ACC112 (cell line): ENCODE measurements around the gene PGLYRP2.
"Not testable (repeated sequence)": the region's sequence is repeated elsewhere in the genome, so short reads cannot be mapped to it uniquely, and the experiment has no call there.

Experiments used
- H2AFZ ChIP-seq: fragments of 200-600 bp; sonication (generic); one replicate; pipeline ENCODE4 v1.6.0; 2017; ENCODE audit warnings: antibody characterized with exemption, low read length; ENCODE audit not compliant: unreplicated experiment
- H3K27ac ChIP-seq: fragments of 200-600 bp; sonication (generic); 2 replicates; pipeline ENCODE4 v1.5.1; 2014; ENCODE audit warnings: low read depth, mild to moderate bottlenecking, antibody characterized with exemption, low read length, moderate library complexity
- H3K27me3 ChIP-seq: fragments of 200-600 bp; sonication (generic); 2 replicates; pipeline ENCODE4 v1.6.1; 2014; ENCODE audit warnings: mild to moderate bottlenecking, antibody characterized with exemption, low read length, moderate library complexity, mixed read lengths; ENCODE audit not compliant: insufficient read depth
- H3K36me3 ChIP-seq: fragments of 200-600 bp; sonication (generic); 2 replicates; pipeline ENCODE4 v1.6.1; 2016; ENCODE audit warnings: mild to moderate bottlenecking, antibody characterized with exemption, low read length, moderate library complexity, mixed read lengths; ENCODE audit not compliant: insufficient read depth
- H3K4me1 ChIP-seq: fragments of 200-600 bp; sonication (generic); one replicate; pipeline ENCODE4 v1.6.1; 2016; ENCODE audit warnings: low read length, mixed read lengths; ENCODE audit not compliant: insufficient read depth, unreplicated experiment, control insufficient read depth
- H3K4me3 ChIP-seq: fragments of 200-600 bp; sonication (generic); 2 replicates; pipeline ENCODE4 v1.5.1; 2014; ENCODE audit warnings: mild to moderate bottlenecking, low read depth, low read length
- H3K79me2 ChIP-seq: fragments of 200-600 bp; sonication (generic); one replicate; pipeline ENCODE4 v1.6.0; 2016; ENCODE audit warnings: low read length; ENCODE audit not compliant: control insufficient read depth, unreplicated experiment, insufficient read depth

Gene PGLYRP2, protein sequence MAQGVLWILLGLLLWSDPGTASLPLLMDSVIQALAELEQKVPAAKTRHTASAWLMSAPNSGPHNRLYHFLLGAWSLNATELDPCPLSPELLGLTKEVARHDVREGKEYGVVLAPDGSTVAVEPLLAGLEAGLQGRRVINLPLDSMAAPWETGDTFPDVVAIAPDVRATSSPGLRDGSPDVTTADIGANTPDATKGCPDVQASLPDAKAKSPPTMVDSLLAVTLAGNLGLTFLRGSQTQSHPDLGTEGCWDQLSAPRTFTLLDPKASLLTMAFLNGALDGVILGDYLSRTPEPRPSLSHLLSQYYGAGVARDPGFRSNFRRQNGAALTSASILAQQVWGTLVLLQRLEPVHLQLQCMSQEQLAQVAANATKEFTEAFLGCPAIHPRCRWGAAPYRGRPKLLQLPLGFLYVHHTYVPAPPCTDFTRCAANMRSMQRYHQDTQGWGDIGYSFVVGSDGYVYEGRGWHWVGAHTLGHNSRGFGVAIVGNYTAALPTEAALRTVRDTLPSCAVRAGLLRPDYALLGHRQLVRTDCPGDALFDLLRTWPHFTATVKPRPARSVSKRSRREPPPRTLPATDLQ

DNA sequence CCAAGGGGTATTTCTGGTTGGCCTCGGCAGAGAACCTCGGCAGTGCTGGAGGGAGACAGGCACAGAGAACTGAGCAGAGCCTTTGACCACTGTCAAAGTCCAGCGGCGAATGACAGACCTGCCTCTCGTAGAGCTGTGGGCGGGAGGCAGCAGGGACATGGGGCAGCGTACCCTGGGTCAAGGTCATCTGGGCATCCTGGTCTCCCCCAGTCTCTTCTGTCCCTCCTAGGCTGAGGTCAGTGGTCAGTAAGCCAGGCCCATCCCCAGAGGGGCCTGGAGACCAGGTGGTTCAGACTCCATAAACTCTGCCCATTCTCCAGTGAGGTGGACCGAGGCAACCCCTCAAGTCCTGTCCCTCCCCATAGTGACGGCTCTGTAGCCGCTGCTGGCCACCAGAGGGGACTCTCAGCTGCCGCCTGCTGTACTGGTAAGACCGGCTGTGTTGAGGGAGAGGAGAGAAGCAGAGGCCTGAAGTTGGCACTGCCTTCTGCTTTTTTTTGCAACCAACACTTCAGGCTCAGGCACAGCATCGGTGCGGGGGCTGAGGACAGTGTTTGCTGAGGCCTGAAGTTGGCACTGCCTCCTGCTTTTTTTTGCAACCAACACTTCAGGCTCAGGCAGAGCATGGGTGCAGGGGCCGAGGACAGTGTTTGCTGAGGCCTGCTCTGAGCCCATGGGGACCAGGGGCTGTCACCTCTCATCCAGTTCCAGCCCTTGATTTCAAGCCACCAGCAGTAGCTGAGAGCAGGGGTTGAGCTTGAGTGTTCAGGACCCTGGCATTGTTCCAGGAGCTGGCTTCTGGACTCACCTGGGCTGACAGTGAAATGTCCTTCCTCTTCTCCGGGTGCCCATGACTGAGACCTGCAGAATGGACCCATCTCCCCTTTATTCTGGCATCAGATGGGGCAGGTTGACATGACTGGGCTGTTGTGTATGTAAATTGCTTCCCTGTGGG, at the start of gene PGLYRP2:
Gene PGLYRP2, minus strand, starts transcription at position 111 of the 955 bp plus-strand sequence. CDS start 130 bp downstream, outside the sequence.
- no peak within 1 kb of the TSS for H3K4me3 ChIP-seq
- no peaks in the 10 kb centered on the region for H3K36me3 ChIP-seq
- no peaks in the 10 kb centered on the region for H3K4me1 ChIP-seq
- H3K79me2 ChIP-seq: no peaks in the 10 kb centered on the region
- H3K27me3 ChIP-seq: no peaks in the 10 kb centered on the region
- H2AFZ ChIP-seq: no peak within 1 kb of the TSS
- H3K27ac ChIP-seq: no peak within 1 kb of the TSS

DNA sequence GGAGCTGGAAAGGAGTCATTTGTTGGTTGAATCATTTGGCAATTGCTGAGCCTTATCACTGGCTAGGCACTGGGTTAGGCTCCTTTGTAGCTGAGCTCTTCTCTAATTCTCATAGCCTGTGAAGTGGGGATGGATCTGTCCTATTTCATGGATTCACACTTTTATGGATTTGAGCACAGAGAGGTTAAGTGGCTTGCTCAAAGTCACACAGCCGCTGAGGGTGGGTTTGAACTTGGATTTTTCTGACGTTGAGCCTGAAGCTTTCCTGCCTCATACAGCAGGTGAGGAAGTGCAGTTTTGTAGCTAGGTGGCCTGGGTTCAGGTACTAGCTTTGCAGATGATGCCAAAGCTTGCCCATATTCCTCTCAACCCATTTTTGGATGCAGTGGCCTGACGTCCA, 48.4 kb upstream of the PGLYRP2 start:
- H3K27ac ChIP-seq: no peak overlapping the region
- peaks cover 3% of the 10 kb centered on the region; the same call in 1 of the 2 replicates for H3K27me3 ChIP-seq
- H3K79me2 ChIP-seq: no peaks in the 10 kb centered on the region
- H3K4me1 ChIP-seq: no peaks in the 10 kb centered on the region
- H3K36me3 ChIP-seq: no peaks in the 10 kb centered on the region
- no peak overlapping the region for H2AFZ ChIP-seq
- no peak overlapping the region for H3K4me3 ChIP-seq

DNA sequence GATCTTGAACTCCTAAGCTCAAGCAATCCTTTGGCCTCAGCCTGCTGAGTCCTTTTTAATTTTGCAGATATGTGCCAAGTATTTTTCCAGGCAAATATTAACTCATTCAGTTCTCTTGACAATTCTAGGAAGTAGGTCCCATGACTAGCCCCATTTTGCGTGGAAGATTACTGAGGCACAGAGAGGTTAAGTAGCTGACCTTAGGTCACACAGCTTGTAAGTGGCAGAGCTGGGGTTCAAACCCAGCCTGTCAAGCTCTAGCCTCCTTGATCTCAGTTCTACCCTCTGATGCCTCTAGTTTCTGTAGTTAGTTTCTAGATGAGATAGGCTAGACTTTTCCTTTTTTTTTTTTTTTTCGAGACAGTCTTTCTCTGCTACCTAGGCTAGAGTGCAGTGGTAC, 47.1 kb upstream of the PGLYRP2 start:
- peaks cover 3% of the 10 kb centered on the region; the same call in 1 of the 2 replicates for H3K27me3 ChIP-seq
- no peaks in the 10 kb centered on the region for H3K4me1 ChIP-seq
- H3K27ac ChIP-seq: no peak overlapping the region
- no peak overlapping the region for H2AFZ ChIP-seq
- no peaks in the 10 kb centered on the region for H3K79me2 ChIP-seq
- H3K36me3 ChIP-seq: no peaks in the 10 kb centered on the region
- no peak overlapping the region for H3K4me3 ChIP-seq

DNA sequence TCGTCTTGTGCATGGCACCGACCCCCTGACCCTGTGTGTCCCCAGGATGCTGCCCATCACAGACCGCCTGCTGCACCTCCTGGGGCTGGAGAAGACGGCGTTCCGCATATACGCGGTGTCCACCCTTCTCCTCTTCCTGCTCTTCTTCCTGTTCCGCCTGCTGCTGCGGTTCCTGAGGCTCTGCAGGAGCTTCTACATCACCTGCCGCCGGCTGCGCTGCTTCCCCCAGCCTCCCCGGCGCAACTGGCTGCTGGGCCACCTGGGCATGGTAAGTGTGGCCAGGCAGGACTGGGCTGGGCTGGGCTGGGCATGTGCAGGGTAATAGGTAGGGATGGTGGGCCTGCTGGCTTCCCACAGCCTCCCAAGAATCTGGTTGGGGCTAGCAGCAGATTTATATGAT, 46.0 kb upstream of the PGLYRP2 start:
- Histone ChIP-seq H3K4me1 (no peaks in the 10 kb centered on the region), H3K4me3 (no peak overlapping the region), H3K79me2 (no peaks in the 10 kb centered on the region), H2AFZ (no peak overlapping the region), H3K36me3 (no peaks in the 10 kb centered on the region), H3K27ac (no peak overlapping the region), H3K27me3 (0 out of 2 replicates have a peak, but pooled peaks cover 3% of the 10 kb centered on the region)

DNA sequence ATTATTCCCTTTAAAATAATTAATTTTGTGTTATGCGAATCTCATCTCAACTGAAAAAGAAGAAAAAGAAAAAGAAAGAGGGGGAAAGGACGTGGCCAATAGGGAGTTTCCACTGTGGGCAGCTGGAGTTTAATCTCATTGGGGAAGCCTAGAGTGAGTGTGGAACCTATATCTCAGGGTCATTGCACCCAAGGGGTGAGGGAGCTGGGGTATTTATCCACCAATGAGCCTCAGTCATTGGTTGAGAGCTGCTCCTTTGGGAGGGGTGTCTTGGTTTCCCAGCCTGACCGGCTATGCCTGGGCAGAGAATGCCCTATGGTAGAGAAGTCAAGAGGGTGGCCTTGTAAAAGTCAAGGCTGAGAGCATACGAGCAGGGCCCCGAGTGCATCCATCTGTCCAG, 45.5 kb upstream of the PGLYRP2 start:
- H3K36me3 ChIP-seq: no peaks in the 10 kb centered on the region
- no peak overlapping the region for H3K27ac ChIP-seq
- H3K4me1 ChIP-seq: no peaks in the 10 kb centered on the region
- no peak overlapping the region for H2AFZ ChIP-seq
- H3K27me3 ChIP-seq: 0 out of 2 replicates have a peak, but pooled peaks cover 3% of the 10 kb centered on the region
- no peaks in the 10 kb centered on the region for H3K79me2 ChIP-seq
- H3K4me3 ChIP-seq: no peak overlapping the region

DNA sequence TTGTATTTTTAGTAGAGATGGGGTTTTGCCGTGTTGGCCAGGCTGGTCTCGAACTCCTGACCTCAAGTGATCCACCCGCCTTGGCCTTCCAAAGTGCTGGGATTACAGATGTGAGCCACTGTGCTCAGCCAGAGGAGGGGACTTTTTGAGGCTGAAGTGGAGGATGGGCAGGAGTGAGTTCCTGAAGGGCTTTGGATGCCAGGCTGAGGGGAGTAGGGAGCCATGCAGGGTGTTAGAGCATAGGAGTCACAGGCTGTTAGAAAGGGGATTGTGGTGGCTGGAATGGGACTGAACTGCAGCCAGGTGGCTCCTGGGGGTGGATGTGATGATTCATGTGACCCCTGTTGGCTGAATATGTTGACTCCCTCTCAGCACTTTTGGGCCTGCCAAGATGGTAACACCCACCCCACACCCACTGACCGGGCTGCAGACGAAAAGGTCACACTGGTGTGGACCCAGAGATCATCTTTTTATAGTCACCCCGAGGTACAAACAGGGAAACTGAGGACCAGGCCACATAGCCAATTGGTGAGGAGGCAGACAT, 40.2 kb upstream of the PGLYRP2 start:
- peaks cover 3% of the 10 kb centered on the region; the same call in 1 of the 2 replicates for H3K27me3 ChIP-seq

DNA sequence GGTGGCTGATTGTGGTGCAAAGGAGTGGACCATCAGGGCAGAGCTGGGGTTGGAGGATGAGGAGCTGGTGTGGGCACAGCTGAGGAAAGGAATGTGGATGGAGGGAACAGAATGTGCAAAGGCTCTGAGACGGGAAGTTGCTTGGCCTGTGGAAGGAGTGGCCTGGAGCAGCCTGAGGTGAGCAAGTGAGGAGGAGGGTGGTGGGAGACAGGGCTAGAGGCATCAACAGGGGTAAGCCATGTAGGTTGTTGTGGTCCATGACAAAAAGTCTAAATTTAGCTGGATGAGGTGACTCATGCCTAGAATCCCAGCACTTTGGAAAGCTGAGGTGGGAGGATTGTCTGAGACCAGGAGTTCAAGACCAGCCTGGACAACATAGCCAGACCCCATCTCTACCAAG, 38.5 kb upstream of the PGLYRP2 start:
- no peaks in the 10 kb centered on the region for H3K79me2 ChIP-seq
- H3K27me3 ChIP-seq: no peaks in the 10 kb centered on the region; the same call in 1 of the 2 replicates
- H3K4me3 ChIP-seq: no peak overlapping the region
- H3K27ac ChIP-seq: no peak overlapping the region
- no peak overlapping the region for H2AFZ ChIP-seq
- no peaks in the 10 kb centered on the region for H3K4me1 ChIP-seq
- no peaks in the 10 kb centered on the region for H3K36me3 ChIP-seq

More for the DNA sequence above, 40.2 kb upstream of the PGLYRP2 start:
- Histone ChIP-seq H3K79me2 (no peaks in the 10 kb centered on the region), H2AFZ (no peak overlapping the region), H3K4me1 (no peaks in the 10 kb centered on the region), H3K4me3 (no peak overlapping the region), H3K27ac (no peak overlapping the region), H3K36me3 (no peaks in the 10 kb centered on the region)

DNA sequence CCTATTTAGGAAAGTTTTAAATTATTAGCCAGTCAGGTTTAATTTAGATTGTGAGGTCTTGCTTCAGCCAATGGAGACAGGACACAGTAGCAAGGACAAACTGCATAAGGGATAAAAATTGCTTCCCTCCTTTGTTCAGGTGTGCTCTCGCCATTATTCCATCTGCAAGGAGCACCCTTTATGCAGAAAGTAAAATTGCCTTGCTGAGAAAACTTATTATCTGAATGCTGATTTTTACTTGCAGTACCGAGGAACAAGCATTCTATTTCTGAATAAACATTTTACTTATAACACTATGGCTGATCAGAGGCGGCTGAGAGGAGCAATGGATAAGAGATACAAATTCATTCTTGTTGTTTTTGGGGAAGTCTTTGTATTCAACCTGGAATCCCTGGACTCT, 37.1 kb upstream of the PGLYRP2 start:
- Histone ChIP-seq H3K79me2 (no peaks in the 10 kb centered on the region), H3K27me3 (no peaks in the 10 kb centered on the region; the same call in 1 of the 2 replicates)

DNA sequence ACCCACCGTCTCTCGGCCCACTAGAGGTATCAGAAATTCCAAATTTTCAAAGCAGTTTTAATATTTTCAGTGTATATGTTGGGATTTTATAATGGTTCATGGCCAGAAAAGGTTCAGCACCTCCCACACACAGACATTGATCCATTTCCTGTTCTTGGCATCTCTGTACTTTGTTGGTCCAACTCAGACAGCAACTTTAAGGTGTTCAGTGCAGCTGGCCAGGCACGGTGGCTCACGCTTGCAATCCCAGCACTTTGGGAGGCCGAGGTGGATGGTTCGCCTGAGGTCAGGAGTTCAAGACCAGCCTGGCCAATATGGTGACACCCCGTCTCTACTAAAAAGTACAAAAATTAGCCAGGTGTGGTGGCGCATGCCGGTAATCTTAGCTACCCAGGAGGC, 35.9 kb upstream of the PGLYRP2 start:
- not testable (repeated sequence) for H3K27ac ChIP-seq, H3K27me3 ChIP-seq, H3K79me2 ChIP-seq, H3K36me3 ChIP-seq, H3K4me3 ChIP-seq, H3K4me1 ChIP-seq, H2AFZ ChIP-seq

More for the DNA sequence above, 37.1 kb upstream of the PGLYRP2 start:
- Histone ChIP-seq H2AFZ (no peak overlapping the region), H3K4me3 (no peak overlapping the region), H3K36me3 (no peaks in the 10 kb centered on the region), H3K4me1 (no peaks in the 10 kb centered on the region), H3K27ac (no peak overlapping the region)
